Fibroblast of lung (primary cell): ENCODE measurements around the gene CCDC88C. TPM values are rescaled to one million over a fixed set of nuclear protein-coding genes. Genes with fewer than 3 reads are reported as not detected.

ENCODE experiments used
- DNase-seq, 2 donors: peaks; one replicate each; pipeline versions ENCODE4 v3.0.0 to v3.0.0-alpha.2; 2010; ENCODE audit warnings: low read depth in 2 of 2
- H2AFZ ChIP-seq: 2 replicates; pipeline ENCODE4 v1.5.1; 2012; ENCODE audit warnings: low read length, control low read depth, inconsistent platforms
- H3K27ac ChIP-seq: 2 replicates; pipeline ENCODE4 v1.5.1; 2011; ENCODE audit warnings: low read length, control low read depth; ENCODE audit not compliant: insufficient read depth
- H3K27me3 ChIP-seq: 2 replicates; pipeline ENCODE4 v1.5.1; 2011; ENCODE audit warnings: mild to moderate bottlenecking, low read length; ENCODE audit not compliant: control insufficient read depth, insufficient read depth
- H3K36me3 ChIP-seq: 2 replicates; pipeline ENCODE4 v1.5.1; 2011; ENCODE audit warnings: low read length; ENCODE audit not compliant: control insufficient read depth, insufficient read depth
- H3K4me1 ChIP-seq: 2 replicates; pipeline ENCODE4 v1.5.1; 2011; ENCODE audit warnings: low read length; ENCODE audit not compliant: control insufficient read depth, insufficient read depth; ENCODE audit errors: extremely low read depth
- H3K4me2 ChIP-seq: 2 replicates; pipeline ENCODE4 v1.5.1; 2011; ENCODE audit warnings: low read length, control low read depth; ENCODE audit not compliant: insufficient read depth; ENCODE audit errors: extremely low read depth
- H3K4me3 ChIP-seq, 4 experiments: fragments of 200-600 bp in 1 of 4; sonication (generic) in 1 of 4; replicated peaks in 1 of 4; 2 replicates each; pipeline ENCODE4 v1.5.1; 2011 to 2016; ENCODE audit warnings: low read length in 4 of 4, low read depth in 3 of 4, mild to moderate bottlenecking in 3 of 4, control low read depth in 2 of 4, inconsistent platforms in 1 of 4, mixed read lengths in 1 of 4; ENCODE audit not compliant: insufficient read depth in 1 of 4; ENCODE audit errors: control extremely low read depth in 1 of 4
- H3K79me2 ChIP-seq: 2 replicates; pipeline ENCODE4 v1.5.1; 2012; ENCODE audit warnings: mild to moderate bottlenecking, low read length, inconsistent platforms; ENCODE audit not compliant: control insufficient read depth, insufficient read depth
- H3K9ac ChIP-seq: 2 replicates; pipeline ENCODE4 v1.5.1; 2011; ENCODE audit warnings: mild to moderate bottlenecking, low read length, control low read depth; ENCODE audit not compliant: insufficient read depth
- H3K9me3 ChIP-seq: 2 replicates; pipeline ENCODE4 v1.5.1; 2012; ENCODE audit warnings: low read depth, low read length; ENCODE audit not compliant: control insufficient read depth, insufficient read depth
- H4K20me1 ChIP-seq: 2 replicates; pipeline ENCODE4 v1.5.1; 2011; ENCODE audit warnings: low read length; ENCODE audit not compliant: control insufficient read depth, insufficient read depth; ENCODE audit errors: extremely low read depth
- CTCF ChIP-seq, 2 donors: IDR thresholded peaks in 1 of 2; conservative IDR thresholded peaks in 1 of 2; 1 replicate in 1 of 2; 2 replicates in 1 of 2; pipeline ENCODE4 v1.5.1; 2011 to 2012; ENCODE audit warnings: low read length in 2 of 2, control low read depth in 1 of 2, inconsistent platforms in 1 of 2, low read depth in 1 of 2, mild to moderate bottlenecking in 1 of 2
- EZH2 ChIP-seq: IDR thresholded peaks from 2 replicates; pipeline ENCODE4 v1.5.1; 2012; ENCODE audit warnings: low read length, control low read depth, mild to moderate bottlenecking; ENCODE audit errors: missing control alignments
- polyA plus RNA-seq, 2 donors: library from polyadenylated mRNA; depleted of rRNA in 1 of 2; stranded (reverse) in 1 of 2; unstranded in 1 of 2; fragments of >200 nt; gene quantifications; 2 replicates each; pipeline ENCODE4 v1.2.1, GENCODE V29; 2011 to 2012; ENCODE audit warnings: missing spikeins in 1 of 2
- total RNA-seq: library from RNA; depleted of rRNA; stranded (reverse); fragments of >200 nt; gene quantifications from 2 replicates; pipeline ENCODE4 v1.2.1, GENCODE V29; 2014

CCDC88C gene
- total and polyA plus RNA-seq, 2 donors (not counting 1 experiment from before 2014, with no cell fraction given): 0.02 to 0.17 TPM

GRCh38 chr14:91396013-91396660 lies 21.5 kb downstream of the CCDC88C start:
- no peaks in the 10 kb centered on the region for H3K36me3 ChIP-seq
- H3K4me2 ChIP-seq: no peak overlapping the region
- no peak overlapping the region for H2AFZ ChIP-seq
- H3K79me2 ChIP-seq: no peaks in the 10 kb centered on the region
- H3K9me3 ChIP-seq: no peaks in the 10 kb centered on the region
- TF ChIP-seq EZH2 (no peak), CTCF (conservative IDR thresholded peaks at IDR 0.05 in 1 of 2, IDR thresholded peaks at IDR 0.05 in 1 of 2; ENCODE audit: low read depth in 1 of 2, low read length in 2 of 2) (no peak)
- H3K4me1 ChIP-seq: no peaks in the 10 kb centered on the region
- H3K27me3 ChIP-seq: no peaks in the 10 kb centered on the region
- no peak overlapping the region for H3K27ac ChIP-seq
- H4K20me1 ChIP-seq: no peaks in the 10 kb centered on the region
- no peak overlapping the region for H3K4me3 ChIP-seq
- H3K9ac ChIP-seq: no peak overlapping the region
- peak in 1 of 2 donors; percentile 18 for DNase-seq

GRCh38 chr14:91395466-91395865 lies 22.2 kb downstream of the CCDC88C start:
- TF ChIP-seq CTCF (conservative IDR thresholded peaks at IDR 0.05 in 1 of 2, IDR thresholded peaks at IDR 0.05 in 1 of 2; ENCODE audit: low read depth in 1 of 2, low read length in 2 of 2) (no peak), EZH2 (no peak)
- H2AFZ ChIP-seq: no peak overlapping the region
- DNase-seq: no peak

GRCh38 chr14:91394105-91395081 lies 23.2 kb downstream of the CCDC88C start:
- no peak overlapping the region for H3K4me2 ChIP-seq
- no peak overlapping the region for H2AFZ ChIP-seq
- H3K9ac ChIP-seq: no peak overlapping the region
- H3K4me3 ChIP-seq: no peak overlapping the region
- no peak for TF ChIP-seq EZH2
- no peak for TF ChIP-seq CTCF (conservative IDR thresholded peaks at IDR 0.05 in 1 of 2, IDR thresholded peaks at IDR 0.05 in 1 of 2; ENCODE audit: low read depth in 1 of 2, low read length in 2 of 2)
- no peaks in the 10 kb centered on the region for H3K4me1 ChIP-seq
- H3K36me3 ChIP-seq: no peaks in the 10 kb centered on the region
- H4K20me1 ChIP-seq: no peaks in the 10 kb centered on the region
- H3K27me3 ChIP-seq: no peaks in the 10 kb centered on the region
- no peaks in the 10 kb centered on the region for H3K9me3 ChIP-seq
- H3K27ac ChIP-seq: no peak overlapping the region
- no peaks in the 10 kb centered on the region for H3K79me2 ChIP-seq
- no peak for DNase-seq

More at GRCh38 chr14:91395466-91395865, 22.2 kb downstream of the CCDC88C start:
- Histone ChIP-seq H3K27ac (no peak overlapping the region), H3K79me2 (no peaks in the 10 kb centered on the region), H3K9ac (no peak overlapping the region), H3K27me3 (no peaks in the 10 kb centered on the region), H4K20me1 (no peaks in the 10 kb centered on the region), H3K4me3 (no peak overlapping the region), H3K36me3 (no peaks in the 10 kb centered on the region), H3K4me1 (no peaks in the 10 kb centered on the region), H3K9me3 (no peaks in the 10 kb centered on the region), H3K4me2 (no peak overlapping the region)
